Heart left ventricle (tissue), 16 donors: ENCODE results near the gene PRKCH. TPM values are rescaled to one million over a fixed set of nuclear protein-coding genes. Genes with fewer than 3 reads are reported as not detected.

Experiments
- ATAC-seq, 4 donors: fragments of 200-7000 bp; cut with Tn5 transposase; one replicate each; pipeline ENCODE4 v1.9.1; 2020 to 2022; ENCODE audit warnings: moderate library complexity in 4 of 4, mild to moderate bottlenecking in 3 of 4, moderate number of reproducible peaks in 1 of 4
- DNase-seq, 5 donors: peaks; one replicate each; pipeline ENCODE4 v3.0.0-alpha.2; 2020
- H3K27ac ChIP-seq, 12 donors: fragments of 200-600 bp; sonication (generic) in 4 of 12; one replicate each; pipeline versions ENCODE4 v1.5.0 to v1.8.0; 2016 to 2022; ENCODE audit warnings: mild to moderate bottlenecking in 2 of 12
- H3K27me3 ChIP-seq, 9 donors: fragments of 200-600 bp; sonication (generic) in 2 of 9; one replicate each; pipeline versions ENCODE4 v1.5.1 to v1.8.0; 2016 to 2022; ENCODE audit warnings: mild to moderate bottlenecking in 3 of 9
- H3K36me3 ChIP-seq, 9 donors: fragments of 200-600 bp; sonication (generic) in 2 of 9; one replicate each; pipeline versions ENCODE4 v1.5.0 to v1.8.0; 2018 to 2022; ENCODE audit warnings: mild to moderate bottlenecking in 2 of 9
- H3K4me1 ChIP-seq, 12 donors: fragments of 200-600 bp; sonication (generic) in 4 of 12; one replicate each; pipeline versions ENCODE4 v1.5.0 to v1.8.0; 2016 to 2022; ENCODE audit warnings: mild to moderate bottlenecking in 3 of 12
- H3K4me3 ChIP-seq, 12 donors: fragments of 200-600 bp; sonication (generic) in 4 of 12; one replicate each; pipeline versions ENCODE4 v1.5.0 to v1.8.0; 2017 to 2022; ENCODE audit warnings: mild to moderate bottlenecking in 9 of 12, moderate library complexity in 4 of 12
- H3K9me3 ChIP-seq, 12 donors: fragments of 200-600 bp; sonication (generic) in 4 of 12; one replicate each; pipeline versions ENCODE4 v1.5.0 to v1.8.0; 2016 to 2022; ENCODE audit warnings: mild to moderate bottlenecking in 1 of 12
- CTCF ChIP-seq, 12 donors: fragments of 200-600 bp; sonication (generic) in 4 of 12; IDR thresholded peaks; one replicate each; pipeline versions ENCODE4 v1.5.0 to v1.8.0; 2018 to 2022; ENCODE audit warnings: antibody characterized with exemption in 12 of 12, mild to moderate bottlenecking in 5 of 12
- POLR2A ChIP-seq, 2 donors: fragments of 450-650 bp; IDR thresholded peaks; one replicate each; pipeline ENCODE4 v1.6.1; 2017; ENCODE audit warnings: antibody characterized with exemption in 2 of 2, mild to moderate bottlenecking in 2 of 2, moderate library complexity in 2 of 2
- WGBS, 4 donors: extraction: QIAGEN DNeasy Blood & Tissue Kit in 2 of 4; methylation state at CpG; one replicate each; pipeline versions ENCODE4 v1.1.5 to v1.1.7; 2013 to 2018; 5-methylcytosine and 5-hydroxymethylcytosine counted together
- intact Hi-C, 10 donors: fragments of 100-400 bp; cut with DNase I; formaldehyde crosslinking; loops; one replicate each; pipeline versions ENCODE4 v1.11.1 to v1.14.2; 2022
- polyA plus RNA-seq, 2 donors: library from polyadenylated mRNA; stranded (reverse); fragments of 200-250 nt; gene quantifications; one replicate each; pipeline ENCODE4 v1.2.3, GENCODE V29; 2013
- total RNA-seq, 9 donors: library from RNA; depleted of rRNA in 2 of 9; stranded (reverse); fragments of >200 nt in 2 of 9; fragmentation: NEBNext Ultra II Directional in 3 of 9; extraction: Animal tissue kit (Norgen Biotek cat#: 25700) in 3 of 9; gene quantifications; one replicate each; pipeline versions ENCODE4 v1.1.0 to v1.2.4, GENCODE V29; 2016 to 2023
- donor health status: ischemic (EF 13 %, LVEDD 7.1; RV severe dilation, severe dysfunction).
- donor health status: healthy with polysubstance abuse.
- donor health status: DM: no; HTN: yes; CAD: no.
- donor health status: DM: no; HTN: no; CAD: no.
- donor health status: ischemic (EF 25% LVEDD 6.9; RV normal size, moderate dysfunction).
- donor health status: ischemic (EF 25% LVEDD 5.7; RV mildly dilated, moderate dysfunction).
- donor health status: healthy.
- donor health status: DM: yes; HTN: yes; CAD: no.
- donor health status: ischemic (EF 35%, LVEDD 5.7; RV mildly dilated, moderate dysfunction).
- donor health status: nonischemic (EF 11% LVEDD 7.7; RV severe dilation, severe dysfunction).
- donor health status: DM: yes; HTN: yes; CAD: no.
- donor health status: PGD.
- donor health status: ischemic (EF 29% LVEDD 5.4; RV normal size, mild dysfunction).
- donor health status: nonischemic (EF 23%, LVEDD 6.1; RV moderate dilation, normal function).

Gene PRKCH
- total and polyA plus RNA-seq, 11 donors = 6.1 to 49.2 (median 21.7) TPM

GRCh38 chr14:61519735-61520134 lies 198.4 kb downstream of the PRKCH start:
- intact Hi-C loops = loop anchor here in 4 of 10 donors (5.0 kb wide), 1 partner anchor 42 kb away; no protein-coding TSS in a partner anchor
- H3K9me3 ChIP-seq = no peaks in the 10 kb centered on the region
- TF ChIP-seq POLR2A (IDR thresholded peaks at IDR 0.05) (no peak), CTCF (IDR thresholded peaks at IDR 0.05) (no peak)
- ATAC-seq (no peak), DNase-seq (no peak)
- no peak overlapping the region for H3K27ac ChIP-seq
- no peaks in the 10 kb centered on the region for H3K36me3 ChIP-seq
- peaks cover 7 to 63% (median 49%) of the 10 kb centered on the region in 12 donors for H3K4me1 ChIP-seq
- no peak overlapping the region for H3K4me3 ChIP-seq
- no peaks in the 10 kb centered on the region for H3K27me3 ChIP-seq
- WGBS, 4 donors = 86 to 97% (median 93%) methylated on average over 1 of the region's 1 CpG

- WGBS, 4 donors = 65 to 77% (median 74%) methylated on average over 1 of the region's 1 CpG
- Histone ChIP-seq H3K4me1 (peaks cover 7 to 63% (median 56%) of the 10 kb centered on the region in 12 donors), H3K4me3 (no peak overlapping the region), H3K27me3 (no peaks in the 10 kb centered on the region), H3K27ac (no peak overlapping the region), H3K9me3 (no peaks in the 10 kb centered on the region), H3K36me3 (no peaks in the 10 kb centered on the region)
- TF ChIP-seq POLR2A (IDR thresholded peaks at IDR 0.05) (no peak), CTCF (IDR thresholded peaks at IDR 0.05) (no peak)
- intact Hi-C loops = loop anchor here in 2 of 10 donors (5.0 kb wide), 1 partner anchor 43 kb away; no protein-coding TSS in a partner anchor
- ATAC-seq = no peak
- DNase-seq = no peak
These were observed 199.2 kb downstream of the PRKCH start for GRCh38 chr14:61520576-61520975.

- no peak for ATAC-seq
- H3K36me3 ChIP-seq = no peaks in the 10 kb centered on the region
- H3K27me3 ChIP-seq = no peaks in the 10 kb centered on the region
- 93 to 100% (median 98%) methylated on average over 1 of the region's 1 CpG for WGBS, 4 donors
- no peak for DNase-seq
- no peak overlapping the region for H3K27ac ChIP-seq
- H3K4me1 ChIP-seq = peaks cover 4 to 63% (median 56%) of the 10 kb centered on the region in 12 donors
- H3K9me3 ChIP-seq = no peaks in the 10 kb centered on the region
- intact Hi-C loops = loop anchor here in 2 of 10 donors (5.0 kb wide), 1 partner anchor 44 kb away; no protein-coding TSS in a partner anchor
- no peak for TF ChIP-seq POLR2A (IDR thresholded peaks at IDR 0.05)
- H3K4me3 ChIP-seq = no peak overlapping the region
These were observed 200.4 kb downstream of the PRKCH start for GRCh38 chr14:61521773-61522172.

GRCh38 chr14:61523751-61524150 lies 202.4 kb downstream of the PRKCH start:
- H3K4me3 ChIP-seq = no peak overlapping the region
- no peaks in the 10 kb centered on the region for H3K36me3 ChIP-seq
- peak overlapping the region in 11 of 12 donors; percentile 68 to 88 (median 77) for H3K27ac ChIP-seq
- WGBS, 4 donors = 64 to 87% (median 81%) methylated on average over 5 of the region's 5 CpGs
- DNase-seq = no peak
- no peak for ATAC-seq
- H3K4me1 ChIP-seq = peaks cover 0 to 61% (median 46%) of the 10 kb centered on the region in 12 donors
- H3K9me3 ChIP-seq = no peaks in the 10 kb centered on the region
- H3K27me3 ChIP-seq = no peaks in the 10 kb centered on the region
- intact Hi-C loops = loop anchor here in 2 of 10 donors (5.0 kb wide), 1 partner anchor 46 kb away; no protein-coding TSS in a partner anchor
- TF ChIP-seq POLR2A (IDR thresholded peaks at IDR 0.05) = no peak
- TF ChIP-seq CTCF (IDR thresholded peaks at IDR 0.05) = no peak
